IMR-90 (cell line): ENCODE data around the gene EPSTI1. TPM values are rescaled to one million over a fixed set of nuclear protein-coding genes. Genes with fewer than 3 reads are reported as not detected.
A peak's percentile ranks its signal among the peaks of the same experiment; 100 is the strongest.

Experiments used
- ATAC-seq: fragments of 200-7000 bp; cut with Tn5 transposase; 2 replicates; pipeline ENCODE4 v1.9.1; 2020; ENCODE audit warnings: low read depth, mild to moderate bottlenecking, moderate library complexity
- BruUV-seq: library from RNA; stranded (reverse); fragments of 400-500 nt; replicated peaks from 2 replicates; lab custom pipeline; 2021; lab: Mats Ljungman, UMichigan
- CTCF ChIA-PET: fragments of 300-600 bp; formaldehyde crosslinking; extraction: SDS; loops from one replicate; lab custom pipeline; 2021; ENCODE audit warnings: antibody characterized with exemption; lab: Yijun Ruan, JAX
- POLR2A ChIA-PET: fragments of 300-600 bp; sonication (Branson Sonifier 250); formaldehyde crosslinking; loops from one replicate; lab custom pipeline; 2022; ENCODE audit warnings: antibody characterized with exemption; ENCODE audit not compliant: unreplicated experiment; lab: Charles Lee
- DNase-seq: peaks from one replicate; pipeline ENCODE4 v3.0.0; 2013
- H2AFZ ChIP-seq: replicated peaks from 2 replicates; pipeline ENCODE3; 2013; ENCODE audit warnings: low read length, mild to moderate bottlenecking; ENCODE audit not compliant: poor library complexity
- H2AK5ac ChIP-seq: 2 replicates; pipeline ENCODE4 v1.6.1; 2013; ENCODE audit warnings: low read depth, low read length, inconsistent platforms
- H2AK9ac ChIP-seq: replicated peaks from 2 replicates; pipeline ENCODE3; 2013; ENCODE audit warnings: mild to moderate bottlenecking, low read depth, low read length, moderate library complexity; ENCODE audit not compliant: poor library complexity
- H2BK120ac ChIP-seq: 2 replicates; pipeline ENCODE4 v1.6.1; 2013; ENCODE audit warnings: low read depth, low read length, inconsistent platforms
- H2BK15ac ChIP-seq: 3 replicates; pipeline ENCODE4 v1.6.1; 2013; ENCODE audit warnings: low read depth, low read length, inconsistent platforms
- H2BK20ac ChIP-seq: 2 replicates; pipeline ENCODE4 v1.6.1; 2013; ENCODE audit warnings: low read depth, mild to moderate bottlenecking, inconsistent platforms, low read length, moderate library complexity
- H2BK5ac ChIP-seq: 2 replicates; pipeline ENCODE4 v1.6.1; 2013; ENCODE audit warnings: mild to moderate bottlenecking, low read depth, low read length, inconsistent platforms; ENCODE audit not compliant: poor library complexity, severe bottlenecking
- H3K14ac ChIP-seq: replicated peaks from 2 replicates; pipeline ENCODE4 v1.6.1; 2013; ENCODE audit warnings: low read depth, low read length, inconsistent platforms
- H3K18ac ChIP-seq: 2 replicates; pipeline ENCODE4 v1.6.1; 2013; ENCODE audit warnings: low read depth, low read length, control low read depth
- H3K23ac ChIP-seq: 2 replicates; pipeline ENCODE4 v1.6.1; 2013; ENCODE audit warnings: low read depth, low read length, inconsistent platforms
- H3K27ac ChIP-seq: 2 replicates; pipeline ENCODE4 v1.5.1; 2013; ENCODE audit warnings: mild to moderate bottlenecking, control low read depth, low read length; ENCODE audit not compliant: insufficient read depth
- H3K27me3 ChIP-seq: 2 replicates; pipeline ENCODE4 v1.6.1; 2013; ENCODE audit warnings: low read length; ENCODE audit not compliant: control insufficient read depth, insufficient read depth
- H3K36me3 ChIP-seq: 2 replicates; pipeline ENCODE4 v1.6.1; 2013; ENCODE audit warnings: low read length, mixed read lengths; ENCODE audit not compliant: control insufficient read depth, insufficient read depth
- H3K4ac ChIP-seq: 2 replicates; pipeline ENCODE4 v1.6.1; 2013; ENCODE audit warnings: low read depth, low read length, inconsistent platforms
- H3K4me1 ChIP-seq: 2 replicates; pipeline ENCODE4 v1.6.1; 2013; ENCODE audit warnings: low read length, mixed read lengths; ENCODE audit not compliant: control insufficient read depth, insufficient read depth
- H3K4me2 ChIP-seq: 2 replicates; pipeline ENCODE4 v1.6.1; 2013; ENCODE audit warnings: low read depth, mild to moderate bottlenecking, control low read depth, low read length, moderate library complexity
- H3K4me3 ChIP-seq: 2 replicates; pipeline ENCODE4 v1.5.1; 2013; ENCODE audit warnings: low read depth, mild to moderate bottlenecking, control low read depth, low read length, moderate library complexity; ENCODE audit not compliant: insufficient read depth
- H3K56ac ChIP-seq: 2 replicates; pipeline ENCODE4 v1.6.1; 2013; ENCODE audit warnings: low read length, inconsistent platforms; ENCODE audit not compliant: insufficient read depth; ENCODE audit errors: extremely low read depth
- H3K79me1 ChIP-seq, 2 experiments: 2 replicates each; pipeline ENCODE4 v1.6.1; 2013; ENCODE audit warnings: low read length in 2 of 2, inconsistent platforms in 1 of 2, low read depth in 1 of 2
- H3K9ac ChIP-seq: 2 replicates; pipeline ENCODE4 v1.6.1; 2013; ENCODE audit warnings: low read depth, low read length, control low read depth
- H3K9me1 ChIP-seq: 2 replicates; pipeline ENCODE4 v1.6.1; 2013; ENCODE audit warnings: low read length, inconsistent platforms; ENCODE audit not compliant: insufficient read depth
- H3K9me3 ChIP-seq: 2 replicates; pipeline ENCODE4 v1.6.1; 2013; ENCODE audit warnings: low read length; ENCODE audit not compliant: control insufficient read depth, insufficient read depth
- H4K20me1 ChIP-seq: 2 replicates; pipeline ENCODE4 v1.6.1; 2013; ENCODE audit warnings: low read length, inconsistent platforms; ENCODE audit not compliant: insufficient read depth
- H4K5ac ChIP-seq: 2 replicates; pipeline ENCODE4 v1.6.1; 2013; ENCODE audit warnings: mild to moderate bottlenecking, low read depth, low read length, control low read depth
- H4K8ac ChIP-seq, 2 experiments: 2 replicates each; pipeline ENCODE4 v1.6.1; 2013; ENCODE audit warnings: low read depth in 2 of 2, low read length in 2 of 2, control low read depth in 1 of 2, inconsistent platforms in 1 of 2
- H4K91ac ChIP-seq: 2 replicates; pipeline ENCODE4 v1.6.1; 2013; ENCODE audit warnings: low read depth, low read length, inconsistent platforms; ENCODE audit not compliant: insufficient read depth
- BHLHE40 ChIP-seq: fragments of 150-350 bp; IDR thresholded peaks from 2 replicates; pipeline ENCODE4 v1.6.1; 2016; ENCODE audit warnings: mild to moderate bottlenecking, low read depth, low read length
- CEBPB ChIP-seq: IDR thresholded peaks from 2 replicates; pipeline ENCODE4 v1.6.1; 2012; ENCODE audit warnings: low read depth, low read length, improper control_type of control experiment
- CHD1 ChIP-seq: IDR thresholded peaks from 2 replicates; pipeline ENCODE4 v1.6.1; 2012; ENCODE audit warnings: low read depth, low read length, improper control_type of control experiment
- ELK1 ChIP-seq: fragments of 150-350 bp; IDR thresholded peaks from 2 replicates; pipeline ENCODE4 v1.6.1; 2016; ENCODE audit warnings: low read depth, mild to moderate bottlenecking, low read length, moderate library complexity, borderline replicate concordance
- FOS ChIP-seq: fragments of 150-350 bp; IDR thresholded peaks from 2 replicates; pipeline ENCODE4 v1.6.1; 2016; ENCODE audit warnings: low read depth, low read length
- MAZ ChIP-seq: IDR thresholded peaks from 2 replicates; pipeline ENCODE4 v1.6.1; 2012; ENCODE audit warnings: low read depth, mild to moderate bottlenecking, low read length, improper control_type of control experiment, moderate library complexity, borderline replicate concordance
- MXI1 ChIP-seq: IDR thresholded peaks from 2 replicates; pipeline ENCODE4 v1.6.1; 2012; ENCODE audit warnings: low read depth, mild to moderate bottlenecking, low read length, moderate library complexity, borderline replicate concordance
- NFE2L2 ChIP-seq: fragments of 150-350 bp; IDR thresholded peaks from 2 replicates; pipeline ENCODE4 v1.6.1; 2016; ENCODE audit warnings: low read depth, mild to moderate bottlenecking, low read length
- POLR2A ChIP-seq: IDR thresholded peaks from 2 replicates; pipeline ENCODE4 v1.6.1; 2012; ENCODE audit warnings: mild to moderate bottlenecking, low read depth, low read length
- RCOR1 ChIP-seq: IDR thresholded peaks from 2 replicates; pipeline ENCODE4 v1.6.1; 2012; ENCODE audit warnings: mild to moderate bottlenecking, low read length, improper control_type of control experiment; ENCODE audit not compliant: insufficient replicate concordance
- WGBS, 2 experiments: methylation state at CpG; one replicate each; pipeline versions ENCODE4 v1.1.5 to v1.1.7; 2013; ENCODE audit warnings: missing lambda C conversion rate in 2 of 2; ENCODE audit not compliant: insufficient read length in 1 of 2; ENCODE audit errors: extremely low coverage in 2 of 2; 5-methylcytosine and 5-hydroxymethylcytosine counted together
- dilution Hi-C: fragments of 300-500 bp; cut with HindIII; formaldehyde crosslinking; loops from one replicate; pipeline ENCODE4 v1.14.3; 2018; ENCODE audit warnings: low sequenced_read_pairs; ENCODE audit not compliant: unreplicated experiment
- in situ Hi-C: fragments of 300-500 bp; cut with MboI; formaldehyde crosslinking; loops from 3 replicates; pipeline ENCODE4 v1.14.3; 2019; ENCODE audit warnings: low sequenced_read_pairs, inconsistent platforms, mixed read lengths
- intact Hi-C: fragments of 100-400 bp; cut with micrococcal nuclease; formaldehyde crosslinking; loops from 2 replicates; pipeline ENCODE4 v1.10.0; 2022
- polyA plus RNA-seq, 3 experiments: library from polyadenylated mRNA; depleted of rRNA; stranded (reverse); fragments of >200 nt; gene quantifications; 2 replicates each; pipeline ENCODE4 v1.2.3, GENCODE V29; 2012; ENCODE audit warnings: low replicate concordance in 1 of 3
- total RNA-seq: library from RNA; depleted of rRNA; stranded (reverse); fragments of >200 nt; gene quantifications from 2 replicates; pipeline ENCODE4 v1.2.3, GENCODE V29; 2012

The EPSTI1 gene
- total and polyA plus RNA-seq, 2 of the 4 experiments (the other 2 are of a cell fraction) = 0.90 to 1.6 TPM

DNA sequence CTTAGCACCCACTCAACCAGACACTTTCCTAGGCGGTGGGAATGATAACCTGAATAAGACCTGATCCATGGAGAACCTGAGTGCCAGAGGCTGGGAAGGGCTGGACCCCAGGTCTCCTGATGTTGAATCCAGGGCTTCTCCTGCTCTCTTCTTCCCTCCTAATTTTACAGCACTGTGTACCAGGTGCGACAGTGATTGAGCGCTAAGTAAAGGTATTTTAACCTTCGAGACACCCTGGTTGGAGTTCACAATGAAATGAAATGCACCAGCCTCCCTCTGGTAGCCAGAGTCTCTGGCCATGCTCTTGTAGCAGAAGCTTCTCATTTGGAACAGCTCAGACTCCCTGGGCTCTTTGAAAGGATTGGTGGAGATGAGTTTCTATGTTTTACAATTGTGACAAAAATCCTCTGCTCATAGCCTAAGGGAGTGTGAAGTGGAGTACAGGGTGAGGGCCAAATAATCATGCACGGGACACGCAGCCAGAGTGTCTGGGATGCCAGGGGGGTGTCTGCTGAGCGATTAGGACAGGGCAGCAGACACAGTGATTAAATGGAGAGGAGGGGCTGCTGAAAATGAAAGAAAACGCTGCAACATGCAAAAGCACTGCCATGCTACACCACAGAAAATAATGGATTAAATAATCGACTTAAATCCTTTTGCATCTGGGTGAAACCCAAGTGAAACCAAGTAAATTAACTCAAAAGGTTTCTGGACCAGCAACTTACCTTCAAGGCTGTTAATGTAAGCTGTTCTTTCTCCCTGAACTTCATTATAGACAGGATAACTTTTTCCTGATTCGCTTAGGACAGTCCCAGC, 126.9 kb downstream of the EPSTI1 start:
- Histone ChIP-seq H4K5ac (no peak overlapping the region), H2BK20ac (no peak overlapping the region), H2BK120ac (no peak overlapping the region), H3K18ac (no peak overlapping the region), H2BK5ac (no peak overlapping the region), H4K20me1 (no peaks in the 10 kb centered on the region), H2AK9ac (no peak overlapping the region), H3K9me3 (0 out of 2 replicates have a peak, but pooled peaks cover 1% of the 10 kb centered on the region), H3K4me1 (no peaks in the 10 kb centered on the region; the same call in 1 of the 2 replicates), H3K14ac (no peak overlapping the region), H3K4me2 (peak overlapping the region; percentile 75), H2AFZ (peak overlapping the region; percentile 18), H3K4me3 (peak overlapping the region; percentile 30), H3K27ac (no peak overlapping the region), H4K8ac (no peak overlapping the region), H3K4ac (no peak overlapping the region), H2BK15ac (no peak overlapping the region), H3K79me1 (no peaks in the 10 kb centered on the region), H3K9me1 (no peaks in the 10 kb centered on the region), H3K9ac (no peak overlapping the region), H3K56ac (no peak overlapping the region), H3K23ac (no peak overlapping the region), H4K91ac (no peak overlapping the region), H3K27me3 (peaks cover 2% of the 10 kb centered on the region; the same call in 1 of the 2 replicates), H3K36me3 (no peaks in the 10 kb centered on the region), H2AK5ac (no peak overlapping the region)
- dilution Hi-C loops = no loop called here
- DNase-seq (no peak), ATAC-seq (peak; percentile 48)
- ChIA-PET CTCF (no interaction called here), POLR2A (no interaction called here)
- no TSS peak for BruUV-seq
- intact Hi-C loops = no loop called here
- TF ChIP-seq NFE2L2 = no peak
- no peak for TF ChIP-seq MXI1
- TF ChIP-seq CEBPB = no peak
- no peak for TF ChIP-seq POLR2A
- no peak for TF ChIP-seq RCOR1
- TF ChIP-seq MAZ = no peak
- TF ChIP-seq BHLHE40 = no peak
- TF ChIP-seq FOS = no peak
- TF ChIP-seq CHD1 = no peak
- no peak for TF ChIP-seq ELK1
- WGBS, 2 experiments = 25% methylated on average over 2 of the region's 10 CpGs; no CpG with 5 or more reads in 1 of the 2 experiments
- in situ Hi-C loops = no loop called here
